Stimulated activated effector memory CD8-positive, alpha-beta T cell treated with anti-CD3 and anti-CD28 coated beads, Interleukin-12 subunit alpha, Interleukin-12 subunit beta, amount 100 ng/mL, for 72 hours (primary cell): ENCODE measurements around the gene GPR137B.
"Not testable (repeated sequence)": the region's sequence is repeated elsewhere in the genome, so short reads cannot be mapped to it uniquely, and the experiment has no call there.

Experiments used
- ATAC-seq: fragments of 150-1000 bp; cut with Tn5 transposase; 2 replicates; pipeline ENCODE4 v1.10.0; 2021
- DNase-seq, 2 donors: peaks; one replicate each; pipeline ENCODE4 v3.0.0; 2021 to 2022; ENCODE audit warnings: low spot score in 2 of 2
- H3K27ac Mint-ChIP-seq: one replicate; pipeline ENCODE4 v1.8.0; 2022; ENCODE audit warnings: mild to moderate bottlenecking, mixed read lengths
- H3K36me3 Mint-ChIP-seq: one replicate; pipeline ENCODE4 v1.8.0; 2022; ENCODE audit warnings: mild to moderate bottlenecking, mixed read lengths
- H3K4me1 Mint-ChIP-seq: one replicate; pipeline ENCODE4 v1.8.0; 2022; ENCODE audit warnings: mixed read lengths
- H3K4me3 Mint-ChIP-seq: one replicate; pipeline ENCODE4 v1.8.0; 2022; ENCODE audit warnings: mild to moderate bottlenecking, mixed read lengths
- H3K9me3 Mint-ChIP-seq: one replicate; pipeline ENCODE4 v1.8.0; 2022; ENCODE audit warnings: mixed read lengths

Gene GPR137B

GRCh38 chr1:236142253-236143103 lies at the start of gene GPR137B:
GPR137B (plus strand) TSS chr1:236142539; CDS start chr1:236142623, 84 bp downstream.
- ATAC-seq (peak; percentile 82), DNase-seq (peak; percentile 53 to 79)
- H3K27ac Mint-ChIP-seq, result peak within 1 kb of the TSS; percentile 89
- peaks cover 15% of the 10 kb centered on the region for H3K36me3 Mint-ChIP-seq
- no peaks in the 10 kb centered on the region for H3K9me3 Mint-ChIP-seq
- H3K4me3 Mint-ChIP-seq, result peak within 1 kb of the TSS; percentile 93
- peaks cover 62% of the 10 kb centered on the region for H3K4me1 Mint-ChIP-seq

- DNase-seq (no peak), ATAC-seq (no peak)
- no peak overlapping the region for H3K4me3 Mint-ChIP-seq
- peaks cover 23% of the 10 kb centered on the region for H3K36me3 Mint-ChIP-seq
- peaks cover 14% of the 10 kb centered on the region for H3K4me1 Mint-ChIP-seq
- H3K9me3 Mint-ChIP-seq, result peaks cover 10% of the 10 kb centered on the region
- no peak overlapping the region for H3K27ac Mint-ChIP-seq
Observed at GRCh38 chr1:236092899-236093298, 49.4 kb upstream of the GPR137B start.

- Mint-ChIP-seq H3K36me3 (peaks cover 33% of the 10 kb centered on the region), H3K4me1 (peaks cover 16% of the 10 kb centered on the region), H3K9me3 (peaks cover 10% of the 10 kb centered on the region), H3K27ac (peak overlapping the region; percentile 99), H3K4me3 (no peak overlapping the region)
- DNase-seq (no peak), ATAC-seq (no peak)
Observed at GRCh38 chr1:236095705-236096520, 46.4 kb upstream of the GPR137B start.

GRCh38 chr1:236096660-236097482 lies 45.5 kb upstream of the GPR137B start:
- H3K27ac Mint-ChIP-seq, result peak overlapping the region; percentile 99
- not testable (repeated sequence) for H3K9me3 Mint-ChIP-seq, H3K4me3 Mint-ChIP-seq
- ATAC-seq (peak; percentile 53), DNase-seq (peak; percentile 73 to 99)
- H3K36me3 Mint-ChIP-seq, result peaks cover 33% of the 10 kb centered on the region
- H3K4me1 Mint-ChIP-seq, result peaks cover 16% of the 10 kb centered on the region

GRCh38 chr1:236098267-236098666 lies 44.1 kb upstream of the GPR137B start:
- Mint-ChIP-seq H3K4me1 (peaks cover 16% of the 10 kb centered on the region), H3K4me3 (no peak overlapping the region), H3K9me3 (peaks cover 10% of the 10 kb centered on the region), H3K27ac (peak overlapping the region; percentile 40), H3K36me3 (peaks cover 33% of the 10 kb centered on the region)
- DNase-seq, result no peak
- no peak for ATAC-seq

- Mint-ChIP-seq H3K9me3 (peaks cover 10% of the 10 kb centered on the region), H3K27ac (no peak overlapping the region), H3K4me1 (peaks cover 16% of the 10 kb centered on the region), H3K36me3 (peaks cover 33% of the 10 kb centered on the region), H3K4me3 (no peak overlapping the region)
- no peak for ATAC-seq
- no peak for DNase-seq
Observed at GRCh38 chr1:236099355-236099974, 42.9 kb upstream of the GPR137B start.

GRCh38 chr1:236100799-236101198 lies 41.5 kb upstream of the GPR137B start:
- Mint-ChIP-seq H3K36me3 (peaks cover 28% of the 10 kb centered on the region), H3K4me3 (no peak overlapping the region), H3K4me1 (peaks cover 16% of the 10 kb centered on the region), H3K9me3 (peaks cover 8% of the 10 kb centered on the region), H3K27ac (no peak overlapping the region)
- ATAC-seq, result no peak
- no peak for DNase-seq

GRCh38 chr1:236101233-236102200 lies 40.8 kb upstream of the GPR137B start:
- peaks cover 24% of the 10 kb centered on the region for H3K36me3 Mint-ChIP-seq
- no peak for DNase-seq
- peaks cover 6% of the 10 kb centered on the region for H3K9me3 Mint-ChIP-seq
- no peak overlapping the region for H3K27ac Mint-ChIP-seq
- peaks cover 15% of the 10 kb centered on the region for H3K4me1 Mint-ChIP-seq
- no peak for ATAC-seq
- H3K4me3 Mint-ChIP-seq, result no peak overlapping the region

GRCh38 chr1:236102611-236103010 lies 39.7 kb upstream of the GPR137B start:
- H3K4me1 Mint-ChIP-seq, result peaks cover 12% of the 10 kb centered on the region
- H3K9me3 Mint-ChIP-seq, result peaks cover 2% of the 10 kb centered on the region
- H3K27ac Mint-ChIP-seq, result no peak overlapping the region
- ATAC-seq (no peak), DNase-seq (no peak)
- H3K36me3 Mint-ChIP-seq, result peaks cover 13% of the 10 kb centered on the region
- no peak overlapping the region for H3K4me3 Mint-ChIP-seq

GRCh38 chr1:236103059-236103458 lies 39.3 kb upstream of the GPR137B start:
- ATAC-seq (no peak), DNase-seq (no peak)
- Mint-ChIP-seq H3K4me3 (no peak overlapping the region), H3K9me3 (no peaks in the 10 kb centered on the region), H3K36me3 (peaks cover 10% of the 10 kb centered on the region), H3K4me1 (peaks cover 7% of the 10 kb centered on the region), H3K27ac (no peak overlapping the region)

- peak; percentile 53 for ATAC-seq
- Mint-ChIP-seq H3K4me1 (peaks cover 7% of the 10 kb centered on the region), H3K4me3 (no peak overlapping the region)
Observed at GRCh38 chr1:236103646-236104218, 38.6 kb upstream of the GPR137B start.

GRCh38 chr1:236107121-236107907 lies 35.0 kb upstream of the GPR137B start:
- peaks cover 7% of the 10 kb centered on the region for H3K4me1 Mint-ChIP-seq
- H3K36me3 Mint-ChIP-seq, result no peaks in the 10 kb centered on the region
- H3K9me3 Mint-ChIP-seq, result no peaks in the 10 kb centered on the region
- no peak overlapping the region for H3K27ac Mint-ChIP-seq
- no peak overlapping the region for H3K4me3 Mint-ChIP-seq
- ATAC-seq (no peak), DNase-seq (no peak)

More at GRCh38 chr1:236103646-236104218, 38.6 kb upstream of the GPR137B start:
- peaks cover 3% of the 10 kb centered on the region for H3K36me3 Mint-ChIP-seq
- H3K27ac Mint-ChIP-seq, result no peak overlapping the region
- H3K9me3 Mint-ChIP-seq, result no peaks in the 10 kb centered on the region
- peak; percentile 38 to 78 for DNase-seq
